Measurements from ENCODE around the gene ARL14EPL.

GRCh38 chr5:116044073-116044472 is 11.8 kb downstream of the ARL14EPL start:
- TF ChIP-seq ELF4 (IDR thresholded peaks at IDR 0.05): no peak
- no peak for TF ChIP-seq SP1 (IDR thresholded peaks at IDR 0.05)

Measured in HEK293T (cell line).